GF-D8 (cell line): Measurements from ENCODE around the gene PLA2G6.

Experiments
- DNase-seq: peaks from one replicate; lab custom pipeline; 2025; lab: John Stamatoyannopoulos, UW

Gene PLA2G6

DNA sequence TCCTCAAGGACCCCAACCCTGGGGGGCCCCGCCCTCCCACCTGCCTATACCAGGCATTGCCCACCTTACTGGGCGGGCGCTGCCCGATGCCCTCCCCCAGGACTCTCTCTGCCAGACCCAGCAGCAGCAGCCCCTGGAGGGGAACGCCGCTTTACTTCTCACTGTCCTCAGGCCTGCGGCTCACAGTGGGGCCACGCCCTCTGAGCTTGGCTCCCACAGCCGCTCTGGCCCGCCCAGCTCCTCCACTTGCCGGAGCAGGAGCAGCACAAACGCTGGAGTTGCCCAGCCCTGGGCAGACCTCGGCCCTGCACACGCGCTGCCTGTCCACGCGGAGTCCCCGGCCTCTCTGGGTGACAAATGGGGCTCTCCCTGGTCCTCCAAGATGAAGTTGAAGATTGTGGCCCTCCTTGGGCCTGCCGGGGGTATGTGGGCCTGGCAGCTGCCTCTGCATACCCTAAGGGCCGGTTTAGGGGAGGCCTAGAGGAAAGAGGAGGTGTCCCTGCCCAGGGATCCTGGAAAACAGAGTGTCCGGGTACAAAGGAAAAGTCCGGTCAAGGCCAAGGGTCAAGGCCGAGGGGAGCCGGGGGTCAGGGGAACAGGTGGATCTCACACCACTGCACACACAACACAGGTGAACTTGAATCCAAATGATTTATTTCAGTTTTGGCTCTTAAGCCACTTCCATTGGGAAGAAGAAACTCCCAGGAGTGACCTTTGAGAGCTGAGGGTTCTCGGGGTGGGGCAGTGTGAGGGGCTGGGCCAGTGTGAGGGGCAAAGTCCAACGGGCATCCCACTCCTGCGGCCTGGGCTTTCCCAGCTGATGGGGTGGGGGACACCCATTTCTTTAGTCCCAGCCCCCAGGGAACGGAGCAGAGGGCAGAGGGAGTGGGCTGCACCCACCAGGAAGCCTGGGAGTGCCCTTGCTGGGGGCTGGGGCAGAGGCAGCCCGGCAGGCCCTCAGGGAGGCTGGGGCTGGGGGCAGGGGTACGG lies 70.5 kb downstream of the PLA2G6 start:
- no peak for DNase-seq

DNA sequence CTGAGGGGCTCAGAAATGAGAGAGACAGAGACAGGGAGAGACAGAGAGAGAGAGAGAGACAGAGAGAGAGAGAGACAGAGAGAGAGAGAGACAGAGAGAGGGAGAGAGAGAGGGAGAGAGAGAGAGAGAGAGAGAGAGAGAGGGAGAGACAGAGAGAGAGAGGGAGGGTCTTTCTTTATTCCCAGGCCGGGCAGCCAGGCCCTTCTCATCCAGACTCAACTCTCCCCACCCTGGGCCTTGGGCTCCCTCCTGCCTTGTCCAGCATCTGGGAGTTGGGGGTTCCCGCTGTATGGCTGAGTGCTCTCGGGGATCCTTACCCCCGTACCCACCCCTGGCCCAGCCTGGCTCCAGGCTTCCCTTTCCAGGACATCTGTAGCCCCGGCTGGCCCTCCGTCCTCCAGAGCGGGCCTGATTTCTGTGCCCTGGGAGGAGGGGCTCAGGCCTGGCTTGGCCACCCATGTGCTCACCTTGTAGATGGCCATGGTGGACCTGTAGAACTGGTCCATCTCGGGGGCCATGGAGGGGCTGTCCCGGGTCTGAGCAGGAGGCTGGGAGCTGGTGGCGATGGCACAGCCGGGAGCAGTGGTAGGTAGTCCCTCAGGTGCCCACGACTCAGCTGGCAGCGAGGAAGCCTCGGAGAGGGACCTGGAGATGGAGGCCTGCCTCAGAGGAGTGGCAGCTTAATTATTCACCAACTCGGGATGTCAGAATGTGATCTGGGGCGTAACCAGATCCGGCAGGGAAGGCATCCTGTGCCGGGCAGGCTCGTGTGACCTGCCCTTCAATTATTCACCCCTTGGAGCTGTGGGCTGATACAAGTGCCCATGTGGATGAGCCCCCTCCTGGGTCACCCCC lies 71.4 kb downstream of the PLA2G6 start, which contains the start of gene BAIAP2L2:
Gene BAIAP2L2 (minus strand): TSS at position 677 of the 855 bp plus-strand sequence. CDS start 159 bp downstream, at position 518.
- no peak for DNase-seq

GRCh38 chr22:38109371-38110001 lies 72.1 kb downstream of the PLA2G6 start:
- DNase-seq = no peak

GRCh38 chr22:38108561-38109319 lies 72.9 kb downstream of the PLA2G6 start:
- no peak for DNase-seq

DNA sequence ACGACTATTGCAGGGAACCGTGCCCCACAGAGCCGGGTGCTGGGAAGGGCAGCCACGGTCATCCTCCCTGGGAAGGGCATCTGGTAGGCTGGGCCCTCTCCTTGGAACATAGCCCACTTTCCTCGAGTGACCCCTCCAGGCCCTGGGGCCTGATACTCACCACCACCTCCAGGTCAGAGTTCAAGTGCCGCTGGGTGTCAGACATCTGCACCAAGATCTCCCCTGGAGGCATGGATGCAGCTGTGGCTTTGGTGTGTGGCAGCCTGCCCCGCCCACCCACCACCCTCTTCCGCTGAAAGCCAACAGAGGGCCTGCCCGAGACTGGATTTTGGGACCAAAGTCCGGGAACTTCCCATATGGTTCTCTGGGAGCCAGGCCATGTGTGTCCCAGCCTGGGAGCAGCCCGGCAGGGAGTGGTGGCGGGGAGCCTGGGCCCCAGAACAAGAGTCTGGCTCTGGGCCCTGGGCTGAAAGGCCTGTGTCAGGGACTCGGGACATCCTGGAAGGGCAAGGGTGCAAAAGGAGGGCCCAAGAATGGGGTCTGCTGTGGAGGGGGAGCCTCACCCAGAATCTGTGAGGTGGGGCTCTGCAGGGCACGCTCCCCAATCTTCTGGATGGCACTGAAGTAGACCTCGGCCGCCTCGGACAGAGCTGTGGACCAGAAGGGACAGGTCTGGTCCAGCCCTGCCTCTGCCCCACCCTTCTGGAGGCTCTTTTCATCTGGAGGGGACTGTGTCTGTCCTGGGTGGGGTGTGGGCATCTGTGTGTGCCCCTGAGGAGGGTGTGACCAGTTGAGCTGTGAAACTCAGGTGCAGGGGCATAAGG lies 73.7 kb downstream of the PLA2G6 start:
- DNase-seq = no peak

DNA sequence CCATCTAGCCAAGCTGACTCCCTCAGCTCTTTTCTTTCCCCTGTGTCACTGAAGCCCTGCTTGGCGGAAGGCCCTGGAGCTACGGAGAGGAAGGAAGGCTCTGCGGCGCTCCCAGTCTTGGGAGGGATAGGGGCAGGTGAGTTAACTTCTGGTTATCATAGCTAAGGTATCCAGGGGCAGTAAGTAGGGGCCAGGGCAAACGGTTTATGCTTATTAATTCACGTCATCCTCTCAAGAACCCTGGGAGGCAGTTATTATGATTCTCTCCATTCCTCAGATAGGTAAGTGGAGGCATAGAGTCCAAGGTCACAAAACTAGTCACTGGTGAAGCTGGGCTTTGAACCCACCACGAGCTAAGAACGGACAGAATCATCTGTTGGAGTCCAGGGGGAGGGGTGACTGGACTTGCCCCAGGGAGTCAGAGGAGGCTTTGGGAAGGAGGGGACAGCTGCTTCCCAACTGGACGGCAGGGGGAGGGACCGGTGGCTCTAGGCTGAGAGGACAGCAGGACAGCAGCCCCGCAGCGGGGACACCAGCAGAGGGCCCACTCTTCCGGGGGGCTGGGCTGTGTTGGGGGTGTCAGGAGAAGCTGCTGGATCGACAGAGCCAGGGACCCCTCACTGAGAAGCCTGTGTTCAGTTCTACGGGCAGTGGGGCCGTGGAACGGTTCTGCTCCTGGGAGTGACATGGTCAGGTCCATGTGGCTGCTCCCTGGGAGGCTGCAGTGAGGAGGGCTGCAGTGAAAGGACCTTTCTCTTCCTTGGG lies 74.6 kb downstream of the PLA2G6 start:
- no peak for DNase-seq

DNA sequence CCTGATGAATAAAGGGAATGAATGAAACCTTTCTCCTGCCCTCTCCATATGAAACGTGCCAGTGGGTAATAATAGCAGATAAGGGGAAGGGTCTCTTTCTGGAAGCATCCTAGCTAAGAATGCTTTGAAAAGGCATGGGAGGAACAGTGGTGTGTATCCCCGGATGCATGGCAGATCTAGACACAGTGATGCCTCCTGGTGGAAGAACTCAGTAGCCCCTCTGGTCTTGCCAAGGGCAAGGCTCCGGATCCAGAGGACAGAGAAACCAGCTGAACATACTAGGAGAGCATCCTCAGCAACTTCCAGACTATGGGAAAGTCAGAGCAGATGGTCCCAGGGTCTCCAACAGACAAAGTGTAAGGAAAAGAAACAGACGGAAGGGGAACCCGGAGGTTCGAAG lies 77.5 kb downstream of the PLA2G6 start:
- DNase-seq = no peak

- DNase-seq = no peak
These were observed 78.0 kb downstream of the PLA2G6 start for GRCh38 chr22:38103641-38104040.

- no peak for DNase-seq
These were observed 83.0 kb downstream of the PLA2G6 start for GRCh38 chr22:38098410-38099249.

DNA sequence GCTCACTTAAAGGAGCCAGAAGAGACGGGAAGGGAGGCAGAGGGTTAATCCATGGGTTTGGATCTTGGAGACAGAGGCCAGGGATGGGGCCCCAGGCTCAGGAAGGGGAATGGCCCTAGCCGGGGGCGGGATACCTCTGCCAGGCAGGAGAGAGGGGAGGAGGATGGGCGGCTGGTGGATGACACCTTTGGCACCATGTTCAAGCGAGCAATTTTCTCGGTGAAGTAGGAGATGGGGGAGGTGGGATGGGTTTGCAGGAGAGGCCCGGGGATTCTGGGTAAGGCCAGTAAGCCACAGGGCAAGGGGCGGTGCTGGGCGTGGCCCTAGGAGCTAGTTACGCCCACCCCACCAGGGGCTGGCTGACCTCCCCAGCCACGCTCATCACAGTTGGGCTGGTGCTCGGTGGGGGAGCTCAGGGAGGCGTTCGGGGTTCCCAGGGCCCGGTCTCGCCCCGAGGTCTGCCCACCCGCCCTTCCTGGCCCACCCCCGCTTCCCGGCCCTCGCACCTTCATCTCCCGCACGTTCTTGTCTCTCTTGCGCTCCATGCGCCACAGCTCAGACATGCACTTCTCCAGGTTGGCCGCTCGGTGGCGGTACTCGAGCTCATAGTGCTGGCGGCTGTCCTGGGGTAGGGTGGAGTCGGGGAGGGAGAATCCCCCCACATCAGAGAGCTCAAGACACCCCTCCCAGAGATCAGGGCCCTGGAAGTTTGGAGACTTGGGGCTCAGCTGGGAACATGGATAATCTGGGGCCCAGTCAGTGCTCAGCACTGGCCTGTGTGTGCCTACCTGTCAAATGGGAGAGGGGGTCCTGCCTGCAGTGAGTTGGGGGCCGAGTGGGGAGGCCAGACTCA lies 83.8 kb downstream of the PLA2G6 start:
- DNase-seq = no peak

DNA sequence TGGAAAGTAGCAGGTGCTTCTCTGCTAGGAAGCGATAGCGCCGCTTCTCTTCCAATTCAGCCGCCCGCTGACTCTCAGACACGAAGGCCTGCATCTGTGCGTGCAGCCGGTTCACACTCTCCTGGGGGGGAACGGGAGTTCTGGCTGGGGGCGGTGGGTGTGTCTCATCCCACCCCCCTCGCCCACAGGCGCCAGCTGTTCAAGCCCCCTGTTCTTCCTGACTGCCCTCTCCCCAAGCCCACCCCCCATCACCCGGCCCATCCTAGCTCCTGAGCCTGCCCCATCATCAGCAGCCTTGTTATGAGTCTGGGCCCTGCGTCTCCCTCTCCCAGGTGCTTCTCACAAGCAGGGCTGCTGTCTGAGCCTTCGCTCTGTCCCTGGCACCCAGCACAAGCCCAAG lies 84.6 kb downstream of the PLA2G6 start:
- no peak for DNase-seq

- no peak for DNase-seq
These were observed 92.2 kb downstream of the PLA2G6 start for GRCh38 chr22:38089474-38089851.

GRCh38 chr22:38088629-38089473 lies 92.8 kb downstream of the PLA2G6 start:
- no peak for DNase-seq

GRCh38 chr22:38087855-38088254 lies 93.8 kb downstream of the PLA2G6 start:
- DNase-seq = no peak

DNA sequence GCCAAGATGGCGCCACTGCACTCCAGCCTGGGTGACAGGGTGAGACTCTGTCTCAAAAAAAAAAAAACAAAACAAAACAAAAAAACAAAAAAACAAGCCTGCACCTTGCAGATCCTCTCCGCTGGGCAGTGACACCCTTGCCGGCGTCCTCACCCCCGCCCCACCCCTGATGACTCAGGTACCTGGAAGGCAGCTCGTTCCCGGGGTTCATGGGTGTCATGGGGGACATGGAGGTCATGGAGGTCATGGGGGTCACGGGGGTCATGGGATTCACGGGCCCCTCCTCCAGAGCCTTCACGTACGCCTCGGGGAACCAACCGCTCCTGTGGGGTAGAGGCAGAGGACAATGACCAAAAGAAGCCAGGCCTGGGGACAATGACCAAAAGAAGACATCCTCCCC lies 94.7 kb downstream of the PLA2G6 start:
- no peak for DNase-seq

- DNase-seq = no peak
These were observed 95.4 kb downstream of the PLA2G6 start for GRCh38 chr22:38086001-38086845.
